Stimulated activated CD8-positive, alpha-beta memory T cell treated with anti-CD3 and anti-CD28 coated beads, Interleukin-15, amount 100 ng/mL, for 1 hour (primary cell): ENCODE measurements around the gene SOX6.

Source experiments
- DNase-seq: peaks from one replicate; pipeline ENCODE4 v3.0.0-alpha.2; 2020; ENCODE audit warnings: low read depth

Gene SOX6

DNA sequence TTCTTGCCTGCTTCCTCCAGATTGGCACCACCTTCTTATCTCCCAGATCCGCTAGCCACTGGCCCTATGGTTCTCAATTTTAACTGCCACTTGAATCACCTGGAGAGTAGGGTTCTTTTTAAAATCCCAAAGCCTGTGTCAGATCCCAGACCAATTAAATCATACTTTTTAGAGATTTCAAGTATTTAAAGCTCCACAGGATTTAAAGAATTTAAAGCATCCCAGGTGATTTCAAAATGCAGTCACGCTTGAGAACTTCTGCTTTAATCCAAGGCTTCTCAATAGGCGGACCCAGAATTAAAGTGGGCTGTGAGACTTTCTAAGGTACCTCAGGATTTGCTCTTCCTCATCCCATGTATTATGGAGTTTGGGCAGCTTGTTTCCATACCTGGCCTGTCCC, 400.0 kb downstream of the SOX6 start:
- no peak for DNase-seq

DNA sequence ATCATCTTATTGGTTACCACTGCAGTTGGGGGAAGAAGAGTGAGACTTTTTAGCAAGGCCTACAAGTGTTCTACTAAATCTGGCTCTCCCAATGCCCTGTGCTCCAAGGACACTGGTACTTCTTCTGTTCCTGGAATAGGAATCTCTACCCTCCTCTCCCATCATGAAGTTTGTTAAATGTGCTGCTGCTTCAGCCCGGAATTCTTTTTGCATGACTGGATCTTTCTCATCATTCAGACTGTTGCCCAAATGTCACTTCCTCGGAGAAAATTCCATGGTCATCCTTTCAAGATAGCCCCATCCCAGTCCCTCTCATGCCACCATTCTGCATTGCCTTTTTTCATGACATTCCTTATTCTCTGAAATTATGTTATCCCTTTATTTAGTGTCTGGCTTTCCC, 400.8 kb downstream of the SOX6 start:
- no peak for DNase-seq

DNA sequence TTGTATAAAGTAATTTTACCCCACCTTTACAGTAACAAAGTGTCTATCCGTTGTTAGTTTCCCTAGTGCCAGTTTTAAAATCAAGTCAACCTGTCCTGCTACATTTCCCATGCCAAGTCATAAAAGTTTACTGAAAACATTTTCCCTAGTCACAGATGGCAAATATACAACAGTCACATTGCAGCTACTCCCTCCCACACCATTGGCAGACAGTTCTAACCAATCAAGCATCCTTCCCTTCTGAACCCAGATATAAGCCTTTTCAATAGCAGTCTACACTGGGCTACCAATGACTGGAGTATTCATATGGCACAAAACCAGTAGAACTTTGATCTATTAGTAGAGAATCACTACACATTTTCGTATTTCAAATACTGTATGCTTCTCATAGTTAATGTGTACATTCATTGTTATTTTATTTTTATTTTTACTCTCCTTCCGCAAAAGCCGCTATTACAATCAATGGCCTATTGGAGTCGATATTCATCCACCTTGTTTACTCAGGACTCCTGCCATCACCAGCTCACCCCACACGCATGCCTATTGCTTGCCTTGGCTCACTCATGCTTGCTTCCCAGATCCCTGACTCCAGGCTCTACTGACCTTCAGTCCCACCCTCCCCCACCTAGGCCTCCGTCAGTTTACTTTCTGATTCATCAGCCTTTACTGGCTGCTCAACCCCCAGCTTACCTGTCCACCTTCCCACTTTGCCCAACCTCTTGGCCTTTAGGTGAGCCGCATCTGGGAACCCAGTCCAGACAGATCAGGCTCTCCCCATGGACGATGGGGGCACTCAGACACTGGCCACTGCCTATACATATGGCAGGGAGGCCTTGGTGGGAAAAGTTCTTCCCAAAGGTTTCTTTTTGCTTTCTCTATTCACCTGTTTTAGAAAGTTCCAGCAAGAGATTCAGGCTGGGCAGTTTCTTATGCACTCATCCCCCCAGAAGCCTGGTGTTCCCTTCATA, 408.4 kb downstream of the SOX6 start:
- no peak for DNase-seq

DNA sequence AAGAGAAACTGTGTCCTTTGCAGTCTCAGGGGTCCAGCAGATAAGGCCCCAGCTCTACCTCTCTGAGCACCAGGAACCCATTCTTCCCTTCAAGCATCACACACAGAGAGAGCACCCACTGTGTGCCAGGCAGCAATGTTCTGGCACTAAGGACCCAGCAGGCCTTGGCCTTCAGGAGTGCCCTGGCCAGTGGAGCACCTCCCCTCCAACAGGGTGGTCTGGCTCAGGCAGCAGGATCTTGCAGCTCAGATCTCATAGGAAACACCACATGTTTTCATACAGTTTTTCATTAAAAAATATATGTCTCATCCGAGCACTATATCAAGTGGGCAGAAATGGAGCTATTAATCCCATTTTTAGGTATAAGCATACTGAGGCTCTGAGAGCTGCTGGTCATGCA, 410.6 kb downstream of the SOX6 start:
- no peak for DNase-seq

DNA sequence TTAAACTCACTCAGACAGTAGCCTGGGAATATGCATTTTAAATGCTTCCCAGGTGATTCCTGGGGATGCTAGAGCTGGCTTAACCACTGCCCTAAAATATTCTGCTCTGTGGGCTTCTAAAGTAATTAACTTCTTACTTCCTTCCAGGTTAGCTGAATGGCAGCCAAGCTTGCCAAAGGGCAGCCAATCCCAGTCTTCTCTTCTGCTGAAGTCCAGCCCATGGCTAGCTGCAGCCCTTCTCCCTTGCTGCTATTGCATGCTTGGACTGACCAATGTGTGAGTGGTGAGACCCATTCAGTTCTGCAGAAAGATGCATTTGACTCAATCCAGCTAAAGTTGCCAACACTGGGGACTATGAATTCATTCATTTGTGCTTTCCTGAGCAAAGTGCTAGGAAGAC, 411.9 kb downstream of the SOX6 start:
- no peak for DNase-seq

DNA sequence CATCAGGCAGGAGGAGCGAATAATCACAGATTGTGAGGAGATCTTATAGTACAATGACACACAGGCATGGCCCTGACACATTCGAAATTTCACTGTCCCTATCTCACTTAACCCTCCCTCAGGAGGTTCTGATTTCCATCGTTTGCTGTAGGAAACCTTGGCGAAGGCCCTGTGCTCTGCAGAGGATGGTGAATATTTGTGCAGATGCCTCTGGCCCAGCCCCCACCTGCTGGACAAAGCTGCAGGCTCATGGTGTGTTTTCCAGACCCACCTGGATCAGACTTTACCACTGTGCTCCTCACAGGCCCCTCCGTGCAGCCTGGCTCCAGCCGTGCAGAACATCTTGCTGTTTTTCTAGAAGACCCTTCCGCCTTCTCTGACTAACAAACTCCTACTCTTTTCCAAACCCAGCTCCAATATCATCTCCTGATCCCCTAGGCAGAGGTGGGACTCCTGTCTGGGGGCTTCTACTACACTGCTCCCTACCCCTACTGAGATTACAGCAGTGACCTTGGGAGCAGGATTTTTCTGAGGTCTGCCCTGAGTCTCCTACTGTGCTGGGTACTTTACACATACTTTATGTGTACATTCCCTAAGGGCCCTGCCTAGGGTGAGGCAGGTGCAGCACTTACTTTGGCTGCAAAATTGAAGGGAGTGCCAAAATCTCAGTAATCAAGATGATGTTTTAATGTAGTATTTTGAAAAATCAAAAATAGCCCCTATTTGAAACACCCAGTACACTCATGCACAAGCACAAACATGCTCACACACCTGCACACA, 412.7 kb downstream of the SOX6 start:
- DNase-seq, result no peak

DNA sequence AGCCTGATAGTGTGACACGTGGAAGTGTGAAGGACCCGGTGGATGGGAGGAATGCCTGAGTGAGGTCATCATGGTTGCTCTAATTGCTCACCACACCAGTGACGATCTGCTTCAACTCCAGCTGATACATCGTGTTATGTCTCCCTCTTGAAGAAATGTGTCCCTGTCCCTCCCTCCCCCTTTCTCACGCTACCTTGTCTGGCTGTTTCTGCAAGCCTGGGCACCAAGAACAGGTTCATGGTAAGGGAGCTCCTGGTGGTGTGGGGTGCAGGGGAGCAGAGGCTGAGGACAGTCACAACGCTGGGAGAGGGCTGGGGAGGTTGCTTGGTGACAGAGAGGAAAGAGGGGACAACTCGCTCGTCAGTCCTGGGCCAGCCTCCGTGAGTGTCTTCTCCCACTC, 413.4 kb downstream of the SOX6 start:
- no peak for DNase-seq

DNA sequence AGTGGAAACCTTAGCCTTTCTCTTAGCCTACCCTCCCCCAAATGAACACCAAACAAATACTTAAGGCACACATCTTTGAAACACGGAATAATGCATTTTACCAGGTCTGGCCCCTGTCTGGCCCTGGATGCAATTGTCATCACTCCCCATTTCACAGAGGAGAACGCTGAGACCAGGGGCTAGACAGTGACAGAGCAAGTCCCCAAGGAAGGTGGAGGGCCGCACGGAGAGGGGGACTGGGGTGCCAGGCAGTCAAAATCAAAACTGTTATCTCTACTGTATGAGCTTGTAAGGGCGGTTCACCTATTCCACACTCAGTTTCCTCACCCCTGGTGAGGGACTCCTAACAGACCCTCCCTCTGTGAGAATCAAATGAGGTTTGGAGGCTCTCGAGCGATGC, 414.2 kb downstream of the SOX6 start:
- DNase-seq, result no peak

DNA sequence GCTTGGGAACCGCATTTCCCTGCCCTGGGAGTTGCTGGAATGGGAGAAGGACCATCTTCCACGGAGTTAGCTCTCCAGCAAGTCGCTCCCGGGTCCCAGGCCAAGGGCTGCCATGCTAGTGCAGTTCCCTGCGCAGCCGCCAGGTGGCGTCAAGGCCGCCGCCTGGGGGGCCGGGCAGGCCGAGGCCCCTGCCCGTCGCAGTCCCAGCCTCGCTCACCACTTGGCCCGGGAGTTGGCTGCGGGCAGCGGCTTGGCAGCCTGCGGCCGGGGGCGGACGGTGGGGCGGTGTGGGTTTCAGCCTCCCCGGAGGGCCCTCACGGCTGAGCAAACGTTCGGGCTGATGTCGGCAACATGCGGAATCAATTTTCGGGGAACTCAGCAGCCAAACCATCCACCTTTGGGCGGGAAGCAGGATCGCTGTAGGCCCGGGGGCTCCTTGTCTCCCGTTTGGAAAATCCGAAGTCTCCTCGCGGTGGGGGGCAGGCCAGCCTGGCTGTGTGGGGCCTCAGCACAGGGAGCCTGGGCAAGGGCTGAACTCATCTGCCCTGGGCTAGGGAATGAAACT, 415.1 kb downstream of the SOX6 start:
- no peak for DNase-seq

DNA sequence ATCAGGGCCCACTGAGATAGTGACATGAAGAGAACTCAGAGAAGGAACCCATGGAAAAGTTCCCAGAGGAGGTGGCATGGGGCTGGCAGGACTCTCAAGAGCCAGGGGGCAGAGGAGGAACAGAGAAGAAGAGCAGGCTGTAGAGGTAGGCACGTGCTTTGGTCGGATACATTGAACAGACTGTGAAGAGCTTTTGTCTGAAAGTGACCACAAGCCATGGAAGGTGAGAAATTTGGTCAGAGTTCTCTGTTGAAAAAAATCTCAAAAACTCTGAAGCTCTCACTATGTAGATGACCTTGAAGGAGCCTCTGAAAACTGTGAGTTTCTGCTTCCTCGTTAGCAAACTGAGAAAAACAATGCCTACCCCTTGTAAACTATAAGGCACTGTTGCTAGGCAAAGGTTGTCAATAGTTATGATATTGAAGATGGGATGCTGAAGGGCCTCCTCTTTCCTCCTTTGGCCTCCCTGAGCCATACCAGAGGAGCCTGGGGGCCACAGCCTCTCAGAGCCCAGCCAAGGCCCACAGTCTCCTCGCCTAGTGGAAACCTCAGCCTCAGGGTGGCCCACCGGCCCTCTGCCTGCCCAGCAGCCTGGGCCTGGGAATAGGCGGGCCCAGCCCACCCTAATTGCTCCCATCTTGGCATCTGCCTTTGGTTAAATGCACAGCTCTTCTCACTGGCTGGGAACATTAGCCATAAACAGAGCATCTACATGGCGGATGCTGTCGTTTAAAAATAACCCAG, 415.7 kb downstream of the SOX6 start:
- no peak for DNase-seq

DNA sequence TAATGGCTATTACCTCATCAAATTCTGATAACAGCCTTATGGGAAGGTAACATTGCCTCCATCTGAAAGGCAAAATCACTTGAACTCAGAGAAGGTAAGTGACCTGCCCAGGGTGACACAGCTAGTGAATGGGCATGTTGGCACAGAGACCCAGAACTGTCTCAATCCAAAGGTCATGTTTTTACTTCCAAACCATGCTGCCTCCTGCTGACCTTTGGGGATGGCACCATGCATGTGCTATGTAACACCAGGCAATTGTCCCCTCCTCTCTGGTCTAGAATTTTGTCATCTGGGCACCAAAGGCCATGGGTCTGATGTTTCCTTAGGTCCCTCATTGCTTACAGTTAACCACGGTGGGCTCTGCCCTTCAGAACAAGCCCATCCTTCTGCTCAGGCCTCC, 417.4 kb downstream of the SOX6 start:
- no peak for DNase-seq

DNA sequence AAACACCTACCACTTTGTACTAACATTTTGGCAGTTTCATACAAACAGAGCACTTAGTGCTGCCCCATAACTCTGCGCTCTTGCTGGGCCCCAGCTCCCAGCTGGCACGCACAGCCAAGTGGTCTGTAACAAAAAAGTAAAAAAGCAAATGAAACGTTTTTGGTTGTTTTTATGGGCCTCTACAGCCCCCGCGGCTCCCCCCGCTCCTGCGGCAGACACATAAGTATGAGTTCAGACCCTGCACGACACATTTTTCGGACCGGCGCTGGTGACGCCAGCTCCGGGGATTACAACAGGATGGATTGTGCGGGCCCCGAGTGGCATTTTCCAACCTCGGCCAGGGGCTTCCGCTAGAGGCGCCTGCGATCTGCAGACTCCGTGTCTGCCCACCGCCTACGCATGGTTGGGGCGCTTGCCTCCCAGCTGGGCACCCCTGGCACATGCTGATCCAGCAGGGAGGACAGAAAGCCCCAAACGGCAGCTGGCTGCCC, 418.2 kb downstream of the SOX6 start:
- DNase-seq, result no peak

DNA sequence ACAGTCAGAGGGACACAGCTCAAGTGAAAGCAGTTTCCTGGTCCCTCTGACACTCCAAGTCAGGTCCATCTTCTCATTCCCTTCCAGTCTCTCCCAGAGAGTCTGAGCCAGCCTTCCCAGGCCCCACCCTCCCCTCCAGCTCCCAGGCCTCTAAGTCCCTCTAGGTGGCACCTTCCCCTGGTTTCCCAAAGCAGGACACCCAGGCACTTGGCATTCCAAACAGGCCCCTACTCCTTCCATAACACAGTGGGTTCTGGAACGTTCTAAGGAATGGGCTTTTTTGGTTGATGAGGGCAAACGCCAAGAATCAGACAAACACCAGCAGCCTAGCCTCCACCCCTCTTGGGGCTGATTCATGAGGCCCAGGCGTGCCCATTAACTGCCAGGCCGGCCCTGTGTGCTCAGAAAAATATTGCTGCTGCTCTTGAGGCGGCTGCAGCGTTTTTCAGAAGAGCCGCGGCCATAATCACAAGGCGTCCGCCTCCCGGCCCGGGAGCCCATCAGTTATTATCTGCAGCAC, 418.7 kb downstream of the SOX6 start:
- no peak for DNase-seq

DNA sequence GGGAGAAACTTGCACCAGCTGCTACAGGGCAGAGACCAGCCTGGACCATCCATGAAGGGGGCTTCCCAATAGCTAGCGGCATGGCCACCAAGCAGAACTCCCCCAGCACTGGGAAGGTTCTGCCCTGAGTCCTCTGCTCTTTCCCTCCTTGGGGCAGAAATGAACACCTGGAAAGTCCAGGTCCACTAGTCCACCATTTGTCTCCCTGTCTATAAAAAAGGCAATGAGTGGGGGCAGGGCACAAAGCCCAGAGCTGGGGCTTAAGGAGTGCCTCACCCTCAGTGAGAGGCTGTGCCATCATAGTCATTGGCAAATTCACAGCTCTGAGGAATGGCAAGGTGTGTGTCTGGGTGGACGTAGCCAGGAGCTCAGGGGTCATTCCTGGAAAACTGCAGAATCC, 420.3 kb downstream of the SOX6 start:
- DNase-seq, result no peak

DNA sequence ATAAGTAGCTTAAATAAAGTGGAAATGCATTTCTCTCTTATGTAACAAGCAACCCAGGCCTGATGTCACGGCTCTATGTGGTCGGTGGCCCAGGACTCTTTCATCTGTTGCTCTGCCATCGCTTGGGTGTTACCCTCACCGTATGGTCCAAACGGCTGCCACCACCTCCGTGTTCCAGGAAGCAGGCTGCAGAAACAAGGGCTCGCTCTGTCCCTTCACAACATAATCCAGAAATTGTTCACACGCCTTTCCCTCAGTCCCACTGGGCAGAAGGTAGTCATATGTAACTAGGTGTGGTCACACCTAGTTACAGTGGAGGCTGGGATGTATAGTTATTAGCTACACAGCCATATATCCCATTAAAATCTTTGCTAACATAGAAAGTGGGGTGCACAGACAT, 421.0 kb downstream of the SOX6 start:
- no peak for DNase-seq

DNA sequence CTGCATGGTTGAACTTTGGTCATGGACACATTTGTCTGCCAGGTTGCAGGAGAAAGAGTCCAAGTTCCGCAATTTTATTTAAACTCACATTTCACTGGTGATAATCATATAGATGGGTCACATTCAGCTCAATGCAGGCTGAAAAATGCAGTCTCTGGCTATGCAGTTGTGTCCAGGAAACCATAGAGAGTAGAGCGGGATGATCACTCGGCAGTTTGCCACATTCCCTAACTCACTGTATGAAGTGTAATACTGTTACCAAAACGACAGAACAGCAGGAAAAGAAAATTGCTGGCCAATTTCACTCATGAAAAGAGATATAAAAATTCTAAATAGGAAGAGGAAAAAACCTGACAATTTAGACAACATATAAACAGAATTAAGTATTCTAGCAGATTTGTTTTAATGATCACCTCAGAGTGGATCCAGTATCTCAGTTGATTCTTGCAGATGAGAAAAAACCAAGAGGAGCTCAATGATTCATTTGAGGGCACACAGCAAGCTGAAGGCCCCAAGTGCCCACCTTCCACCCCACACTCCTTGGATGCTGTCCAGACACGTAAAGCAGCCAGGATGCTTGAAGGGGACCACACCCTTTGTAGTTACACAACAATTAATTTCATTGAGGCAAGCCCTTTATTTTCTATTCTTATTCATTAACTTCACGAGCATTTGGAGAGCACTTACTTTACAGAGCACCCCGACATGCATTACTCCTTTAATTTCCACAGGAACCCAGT, 422.3 kb downstream of the SOX6 start:
- DNase-seq, result no peak

DNA sequence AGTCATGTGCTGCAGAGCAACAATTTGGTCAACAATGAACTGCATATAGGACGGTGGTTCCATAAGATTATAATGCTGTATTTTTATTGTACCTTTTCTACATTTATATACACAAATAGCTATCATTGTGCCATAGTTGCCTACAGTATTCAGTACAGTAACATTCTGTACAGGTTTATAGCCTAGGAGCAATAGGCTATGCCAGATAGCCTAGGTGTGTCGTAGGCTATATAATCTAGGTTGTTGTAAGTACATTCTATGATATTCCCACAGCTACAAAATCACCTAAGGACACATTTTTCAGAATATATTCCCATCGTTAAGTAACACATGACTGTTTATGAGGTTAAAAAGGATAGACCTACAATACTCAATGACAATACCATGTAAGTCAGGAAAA, 423.9 kb downstream of the SOX6 start:
- DNase-seq, result no peak

DNA sequence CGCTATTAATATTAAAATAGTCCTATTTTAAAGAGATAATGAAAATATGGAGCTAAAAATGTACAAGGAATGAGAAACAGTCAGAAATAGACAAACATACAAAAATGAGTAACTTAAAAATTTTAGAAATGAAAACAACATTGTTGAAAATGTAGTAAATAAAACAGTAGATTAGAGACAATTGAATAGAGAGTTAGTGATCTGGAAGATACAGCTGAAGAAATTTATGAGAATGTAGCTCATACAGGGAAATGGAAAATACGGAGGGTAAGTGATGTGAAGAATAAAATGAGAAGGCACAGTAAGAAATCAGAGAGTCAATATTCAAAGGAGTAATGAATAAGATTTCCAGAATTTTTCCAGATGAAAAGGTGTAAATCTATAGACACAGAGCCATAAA, 424.8 kb downstream of the SOX6 start:
- no peak for DNase-seq

DNA sequence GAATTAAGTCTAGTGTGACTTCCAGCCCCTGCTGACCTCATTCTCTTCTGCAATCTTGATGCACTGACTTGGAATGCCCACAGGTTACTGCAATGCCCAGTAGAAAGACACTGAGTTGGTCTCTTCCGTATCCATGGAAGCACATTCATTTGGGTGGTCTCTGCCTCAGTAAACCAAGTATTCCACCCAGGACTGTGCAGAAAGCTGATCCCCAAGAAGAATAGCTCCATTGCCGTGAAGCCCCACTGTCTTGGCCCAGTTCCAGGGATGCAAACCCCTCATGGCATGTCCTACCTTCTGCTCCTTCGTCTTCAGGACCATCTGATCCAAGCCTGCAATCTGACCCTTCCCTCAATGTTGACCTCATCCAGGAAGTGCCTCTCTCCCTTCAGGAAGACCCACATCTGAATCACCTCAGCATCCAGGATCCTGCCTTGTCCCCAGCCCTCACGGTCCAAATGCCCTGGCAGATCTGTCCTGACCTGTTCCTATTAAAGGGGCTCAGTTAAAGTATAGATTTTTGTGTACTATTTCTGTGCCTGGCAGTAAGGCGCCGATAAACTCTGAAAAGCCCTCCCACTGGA, 425.8 kb downstream of the SOX6 start:
- DNase-seq, result no peak

DNA sequence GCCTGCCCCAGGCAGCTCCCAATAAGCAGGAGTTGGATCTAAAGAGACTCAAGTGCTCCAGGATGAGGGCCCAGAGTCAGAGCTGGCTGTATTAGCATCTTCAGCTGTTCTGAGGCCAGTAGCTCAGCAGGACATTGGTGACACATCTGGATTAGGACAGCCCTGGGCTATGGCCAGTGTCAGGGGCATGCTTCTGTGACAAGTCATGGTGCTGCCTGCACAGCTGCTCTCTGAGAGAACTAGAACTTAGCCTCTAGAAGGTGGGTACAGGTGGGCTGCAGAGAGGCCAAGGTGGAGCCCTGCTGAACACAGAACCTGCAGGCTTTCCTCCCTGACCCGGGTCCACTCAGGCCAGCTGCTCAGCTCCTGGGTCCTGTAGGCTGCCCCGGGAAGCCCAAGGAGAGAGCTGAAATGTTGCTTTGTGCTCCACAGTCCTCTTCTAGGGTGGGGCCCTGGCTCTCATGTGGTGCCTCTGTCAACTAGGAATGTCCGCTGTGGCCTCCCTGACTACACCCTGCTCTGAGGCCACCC, 426.9 kb downstream of the SOX6 start:
- DNase-seq, result no peak

DNA sequence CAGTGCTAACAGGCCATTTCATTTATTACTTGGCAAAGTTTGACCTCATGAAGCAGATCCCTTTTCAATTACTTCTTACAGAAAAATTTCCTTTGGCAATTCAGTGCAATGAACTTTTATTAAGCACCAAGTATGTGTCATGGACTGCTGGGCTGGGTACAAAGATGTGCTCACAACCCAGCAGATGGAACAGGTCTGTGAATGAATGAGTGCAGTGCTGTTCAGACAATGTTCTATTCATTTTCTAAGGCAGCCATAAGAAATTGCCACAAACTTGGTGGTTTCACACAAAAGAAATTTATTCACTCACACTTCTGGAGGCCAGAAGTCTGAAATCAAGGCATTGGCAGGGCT, 428.5 kb downstream of the SOX6 start:
- no peak for DNase-seq
